GM19452 (cell line): ENCODE data around the gene ZNF148.
A peak's percentile ranks its signal among the peaks of the same experiment; 100 is the strongest.

Experiments used
- ATAC-seq: cut with Tn5 transposase; IDR thresholded peaks from one replicate; pipeline ENCODE4 v1.9.1; 2021; ENCODE audit not compliant: unreplicated experiment

Gene ZNF148

GRCh38 chr3:125229707-125230106 lies 145.4 kb downstream of the ZNF148 start:
- no peak for ATAC-seq

GRCh38 chr3:125229168-125229567 lies 146.0 kb downstream of the ZNF148 start:
- no peak for ATAC-seq

GRCh38 chr3:125221831-125222230 lies 153.3 kb downstream of the ZNF148 start:
- no peak for ATAC-seq

GRCh38 chr3:125220727-125221429 lies 154.2 kb downstream of the ZNF148 start:
- ATAC-seq: no peak

GRCh38 chr3:125220183-125220582 lies 154.9 kb downstream of the ZNF148 start:
- ATAC-seq: no peak

- ATAC-seq: no peak
Observed at GRCh38 chr3:125219261-125219701, 155.8 kb downstream of the ZNF148 start.

- no peak for ATAC-seq
Observed at GRCh38 chr3:125214738-125215137, 160.4 kb downstream of the ZNF148 start.

- ATAC-seq: no peak
Observed at GRCh38 chr3:125213946-125214542, 161.1 kb downstream of the ZNF148 start.

- no peak for ATAC-seq
Observed at GRCh38 chr3:125213364-125213755, 161.8 kb downstream of the ZNF148 start.

- ATAC-seq: no peak
Observed at GRCh38 chr3:125212509-125213363, 162.4 kb downstream of the ZNF148 start, which contains the start of gene SLC12A8. TSS of gene SLC12A8 (minus strand) at chr3:125212748. CDS start at chr3:125211349, 1,399 bp downstream.

GRCh38 chr3:125212091-125212508 lies 163.0 kb downstream of the ZNF148 start:
- ATAC-seq: no peak

- no peak for ATAC-seq
Observed at GRCh38 chr3:125211523-125212090, 163.5 kb downstream of the ZNF148 start.

GRCh38 chr3:125207949-125208568 lies 167.1 kb downstream of the ZNF148 start:
- no peak for ATAC-seq

GRCh38 chr3:125207507-125207906 lies 167.6 kb downstream of the ZNF148 start:
- ATAC-seq: no peak

GRCh38 chr3:125206934-125207333 lies 168.2 kb downstream of the ZNF148 start:
- ATAC-seq: no peak

- ATAC-seq: no peak
Observed at GRCh38 chr3:125203731-125204130, 171.4 kb downstream of the ZNF148 start.

GRCh38 chr3:125202197-125202596 lies 172.9 kb downstream of the ZNF148 start:
- ATAC-seq: no peak

GRCh38 chr3:125200731-125201139 lies 174.4 kb downstream of the ZNF148 start:
- ATAC-seq: peak; percentile 80

- ATAC-seq: no peak
Observed at GRCh38 chr3:125194849-125195601, 180.1 kb downstream of the ZNF148 start.
